Measurements from ENCODE around the gene SAP25.

DNA sequence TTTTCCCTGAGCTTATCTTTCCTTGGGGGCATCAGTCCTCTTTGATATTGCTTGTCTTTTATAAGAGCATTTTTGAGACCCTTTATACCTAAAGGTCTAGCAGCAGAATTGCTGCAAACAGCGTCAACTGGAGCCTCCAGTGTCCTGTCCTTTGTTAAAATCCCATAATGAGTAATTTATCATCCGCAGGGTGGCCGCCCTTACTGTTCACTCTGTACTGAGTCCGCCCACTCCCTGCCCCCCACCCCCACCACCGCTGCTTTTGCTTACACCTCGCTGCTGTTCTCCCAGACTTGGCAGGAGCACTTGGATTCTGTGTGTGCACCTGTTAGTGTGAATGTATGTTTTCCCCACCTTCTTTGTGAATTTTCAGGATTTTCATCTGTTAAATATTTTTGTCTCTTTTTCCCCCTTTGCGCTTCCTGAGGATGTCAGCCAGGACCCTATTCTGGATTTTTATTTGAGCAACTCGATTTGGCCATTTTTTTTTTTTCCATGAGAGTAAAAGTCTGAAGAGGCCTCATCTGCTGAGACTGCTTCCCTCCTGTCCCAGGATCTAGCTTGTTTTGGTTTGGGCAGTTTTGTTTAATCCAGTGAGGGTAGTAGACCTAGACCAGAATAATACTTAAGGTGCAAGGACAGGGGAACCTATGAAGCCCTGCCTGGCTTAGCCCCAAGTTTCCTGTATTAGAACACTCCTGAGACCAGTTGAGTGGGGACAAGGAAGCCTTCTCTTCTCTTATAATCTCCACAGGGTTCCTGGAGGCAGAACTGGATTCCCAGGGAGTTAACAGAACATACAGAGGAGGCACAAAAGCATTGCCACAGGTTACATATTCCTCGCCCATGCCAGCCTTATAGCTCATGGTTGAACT, 26.5 kb downstream of the SAP25 start:
- TF ChIP-seq POLR2A (IDR thresholded peaks at IDR 0.05) = no peak
- TF ChIP-seq, protein P1, sequence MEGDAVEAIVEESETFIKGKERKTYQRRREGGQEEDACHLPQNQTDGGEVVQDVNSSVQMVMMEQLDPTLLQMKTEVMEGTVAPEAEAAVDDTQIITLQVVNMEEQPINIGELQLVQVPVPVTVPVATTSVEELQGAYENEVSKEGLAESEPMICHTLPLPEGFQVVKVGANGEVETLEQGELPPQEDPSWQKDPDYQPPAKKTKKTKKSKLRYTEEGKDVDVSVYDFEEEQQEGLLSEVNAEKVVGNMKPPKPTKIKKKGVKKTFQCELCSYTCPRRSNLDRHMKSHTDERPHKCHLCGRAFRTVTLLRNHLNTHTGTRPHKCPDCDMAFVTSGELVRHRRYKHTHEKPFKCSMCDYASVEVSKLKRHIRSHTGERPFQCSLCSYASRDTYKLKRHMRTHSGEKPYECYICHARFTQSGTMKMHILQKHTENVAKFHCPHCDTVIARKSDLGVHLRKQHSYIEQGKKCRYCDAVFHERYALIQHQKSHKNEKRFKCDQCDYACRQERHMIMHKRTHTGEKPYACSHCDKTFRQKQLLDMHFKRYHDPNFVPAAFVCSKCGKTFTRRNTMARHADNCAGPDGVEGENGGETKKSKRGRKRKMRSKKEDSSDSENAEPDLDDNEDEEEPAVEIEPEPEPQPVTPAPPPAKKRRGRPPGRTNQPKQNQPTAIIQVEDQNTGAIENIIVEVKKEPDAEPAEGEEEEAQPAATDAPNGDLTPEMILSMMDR (IDR thresholded peaks at IDR 0.05) = no peak

Data from body of pancreas (tissue), 4 donors.